Calu3 (cell line): Measurements from ENCODE around the gene ELN. TPM values are rescaled to one million over a fixed set of nuclear protein-coding genes. Genes with fewer than 3 reads are reported as not detected.

ENCODE experiments used
- BruUV-seq: library from RNA; stranded (reverse); fragments of 400-500 nt; replicated peaks from 2 replicates; lab custom pipeline; 2021; lab: Mats Ljungman, UMichigan
- CTCF ChIA-PET: fragments of 300-600 bp; sonication (Branson Sonifier 250); formaldehyde crosslinking; loops from one replicate; lab custom pipeline; 2022; ENCODE audit warnings: antibody characterized with exemption; lab: Charles Lee
- DNase-seq: peaks from one replicate; pipeline ENCODE4 v3.0.0; 2022
- H3K27ac Mint-ChIP-seq: one replicate; pipeline ENCODE4 v1.8.0; 2022; ENCODE audit warnings: mixed read lengths; ENCODE audit not compliant: unreplicated experiment
- H3K27me3 Mint-ChIP-seq: one replicate; pipeline ENCODE4 v1.8.0; 2022; ENCODE audit warnings: mixed read lengths; ENCODE audit not compliant: unreplicated experiment
- H3K36me3 Mint-ChIP-seq: one replicate; pipeline ENCODE4 v1.8.0; 2022; ENCODE audit warnings: mild to moderate bottlenecking, moderate library complexity, mixed read lengths; ENCODE audit not compliant: insufficient read depth, unreplicated experiment
- H3K4me1 Mint-ChIP-seq: one replicate; pipeline ENCODE4 v1.8.0; 2022; ENCODE audit warnings: mild to moderate bottlenecking, low read depth, mixed read lengths; ENCODE audit not compliant: unreplicated experiment
- H3K4me3 Mint-ChIP-seq: one replicate; pipeline ENCODE4 v1.8.0; 2022; ENCODE audit warnings: mild to moderate bottlenecking, low read depth, moderate library complexity, mixed read lengths; ENCODE audit not compliant: unreplicated experiment
- H3K9me3 Mint-ChIP-seq: one replicate; pipeline ENCODE4 v1.8.0; 2022; ENCODE audit warnings: low read depth, mixed read lengths; ENCODE audit not compliant: unreplicated experiment
- intact Hi-C: fragments of 100-400 bp; cut with micrococcal nuclease; formaldehyde crosslinking; loops from one replicate; pipeline ENCODE4 v1.10.0; 2022; ENCODE audit not compliant: unreplicated experiment
- total RNA-seq: library from RNA; stranded (reverse); gene quantifications from 2 replicates; pipeline ENCODE4 v1.2.3, GENCODE V29; 2022
- TF ChIP-seq, protein P1 (sequence below): fragments of 200-600 bp; IDR thresholded peaks from one replicate; pipeline ENCODE4 v1.8.0; 2022; ENCODE audit warnings: antibody characterized with exemption; ENCODE audit not compliant: unreplicated experiment

ELN gene
- total RNA-seq, 1 experiment from 2014 or later, result 0.42 TPM

DNA sequence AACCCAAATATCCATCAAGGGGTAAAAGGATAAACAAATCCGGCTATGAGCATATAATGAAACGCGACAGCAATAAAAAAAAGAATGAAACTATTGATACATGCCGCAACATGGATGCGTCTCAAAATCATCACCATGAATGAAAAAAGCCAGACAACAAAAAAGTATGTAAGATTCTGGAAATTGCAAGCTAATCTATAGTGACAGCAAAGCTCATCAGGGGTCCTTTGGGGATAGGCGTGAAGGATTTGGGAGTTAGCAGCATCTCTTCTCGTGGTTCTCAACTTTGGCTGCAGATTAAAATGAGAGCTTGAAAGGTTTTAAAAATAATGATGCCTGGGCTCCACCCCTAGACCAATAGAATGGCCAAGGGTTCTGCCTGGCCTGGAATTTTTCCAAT, 46.0 kb upstream of the ELN start:
- no peaks in the 10 kb centered on the region for H3K9me3 Mint-ChIP-seq
- DNase-seq, result no peak
- no peaks in the 10 kb centered on the region for H3K4me1 Mint-ChIP-seq
- TF ChIP-seq, protein P1, sequence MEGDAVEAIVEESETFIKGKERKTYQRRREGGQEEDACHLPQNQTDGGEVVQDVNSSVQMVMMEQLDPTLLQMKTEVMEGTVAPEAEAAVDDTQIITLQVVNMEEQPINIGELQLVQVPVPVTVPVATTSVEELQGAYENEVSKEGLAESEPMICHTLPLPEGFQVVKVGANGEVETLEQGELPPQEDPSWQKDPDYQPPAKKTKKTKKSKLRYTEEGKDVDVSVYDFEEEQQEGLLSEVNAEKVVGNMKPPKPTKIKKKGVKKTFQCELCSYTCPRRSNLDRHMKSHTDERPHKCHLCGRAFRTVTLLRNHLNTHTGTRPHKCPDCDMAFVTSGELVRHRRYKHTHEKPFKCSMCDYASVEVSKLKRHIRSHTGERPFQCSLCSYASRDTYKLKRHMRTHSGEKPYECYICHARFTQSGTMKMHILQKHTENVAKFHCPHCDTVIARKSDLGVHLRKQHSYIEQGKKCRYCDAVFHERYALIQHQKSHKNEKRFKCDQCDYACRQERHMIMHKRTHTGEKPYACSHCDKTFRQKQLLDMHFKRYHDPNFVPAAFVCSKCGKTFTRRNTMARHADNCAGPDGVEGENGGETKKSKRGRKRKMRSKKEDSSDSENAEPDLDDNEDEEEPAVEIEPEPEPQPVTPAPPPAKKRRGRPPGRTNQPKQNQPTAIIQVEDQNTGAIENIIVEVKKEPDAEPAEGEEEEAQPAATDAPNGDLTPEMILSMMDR, result no peak
- CTCF ChIA-PET, result no interaction called here
- no peaks in the 10 kb centered on the region for H3K27me3 Mint-ChIP-seq
- H3K36me3 Mint-ChIP-seq, result no peaks in the 10 kb centered on the region
- no peak overlapping the region for H3K27ac Mint-ChIP-seq
- no peak overlapping the region for H3K4me3 Mint-ChIP-seq
- BruUV-seq, result no TSS peak
- intact Hi-C loops, result no loop called here

DNA sequence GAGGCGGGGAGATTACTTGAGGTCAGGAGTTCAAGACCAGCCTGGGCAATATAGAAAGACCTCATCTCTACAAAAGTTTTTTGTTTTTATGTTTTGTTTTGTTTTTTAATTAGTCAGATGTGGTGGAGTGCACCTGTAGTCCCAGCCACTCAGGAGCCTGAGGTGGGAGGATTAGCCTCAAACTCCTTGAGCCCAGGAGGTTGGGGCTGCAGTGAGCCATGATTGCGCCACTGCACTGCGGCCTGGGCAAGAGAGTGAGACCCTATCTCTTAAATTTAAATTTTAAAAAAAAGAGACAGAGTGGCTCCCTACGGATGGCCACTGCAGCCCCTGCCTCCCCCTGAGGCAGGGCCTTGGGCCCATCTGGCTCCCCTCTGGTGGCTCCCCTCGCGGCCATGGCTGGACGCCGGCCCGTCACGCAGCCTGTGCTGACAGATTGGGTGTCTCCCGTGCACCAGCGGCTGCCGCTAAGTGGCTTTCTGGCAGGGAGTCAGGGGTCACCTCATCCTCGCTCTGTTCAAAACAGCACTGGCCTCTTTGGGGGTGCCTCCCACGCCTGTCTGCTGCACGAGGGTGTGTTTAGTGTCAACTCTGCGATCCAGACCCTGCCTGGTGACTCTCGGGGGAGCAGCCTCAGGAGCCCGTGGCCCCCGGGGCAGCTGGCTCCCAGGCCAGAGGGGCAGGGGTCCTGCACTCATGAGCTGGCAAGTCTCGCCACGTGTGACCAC, 44.4 kb upstream of the ELN start:
- Mint-ChIP-seq H3K27me3 (no peaks in the 10 kb centered on the region), H3K9me3 (no peaks in the 10 kb centered on the region), H3K4me3 (no peak overlapping the region), H3K27ac (no peak overlapping the region), H3K4me1 (peaks cover 10% of the 10 kb centered on the region), H3K36me3 (no peaks in the 10 kb centered on the region)
- CTCF ChIA-PET, result interaction anchor here (0.6 to 0.7 kb wide), 2 partner anchors 14 to 86 kb away, joined by 4 read pairs; no protein-coding TSS in a partner anchor
- intact Hi-C loops, result no loop called here
- TF ChIP-seq, protein P1, result no peak
- no TSS peak for BruUV-seq
- DNase-seq, result no peak

- no peaks in the 10 kb centered on the region for H3K9me3 Mint-ChIP-seq
- CTCF ChIA-PET, result interaction anchor here (0.5 to 0.6 kb wide), 2 partner anchors 87 to 209 kb away, joined by 3 to 4 read pairs; no protein-coding TSS in a partner anchor
- no peak for DNase-seq
- H3K4me1 Mint-ChIP-seq, result peaks cover 11% of the 10 kb centered on the region
- BruUV-seq, result no TSS peak
- H3K27me3 Mint-ChIP-seq, result no peaks in the 10 kb centered on the region
- intact Hi-C loops, result no loop called here
- TF ChIP-seq, protein P1, result no peak
- no peak overlapping the region for H3K27ac Mint-ChIP-seq
- no peaks in the 10 kb centered on the region for H3K36me3 Mint-ChIP-seq
- H3K4me3 Mint-ChIP-seq, result no peak overlapping the region
These were observed 43.3 kb upstream of the ELN start for GRCh38 chr7:73984481-73985205.

DNA sequence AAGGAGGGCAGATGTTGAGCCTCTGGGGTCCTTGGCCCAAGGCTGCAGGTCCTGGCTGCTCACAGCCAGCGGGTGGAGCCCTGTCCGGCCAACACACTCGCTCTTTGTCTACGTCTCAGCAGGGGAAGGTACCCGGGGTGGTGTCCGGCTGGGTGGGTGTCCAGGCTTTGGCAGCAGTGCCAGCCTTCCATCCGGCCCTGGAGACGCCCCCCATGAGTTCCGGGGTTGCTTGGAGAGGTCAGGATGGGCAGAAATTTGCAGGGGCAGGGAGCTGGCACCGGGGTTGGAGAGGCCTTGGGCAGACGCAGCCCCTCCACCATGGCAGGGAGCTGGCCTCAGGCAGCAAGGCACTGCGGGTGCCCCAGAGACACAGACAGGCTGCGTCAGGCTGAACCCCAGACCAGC, 42.2 kb upstream of the ELN start:
- CTCF ChIA-PET, result no interaction called here
- no peaks in the 10 kb centered on the region for H3K36me3 Mint-ChIP-seq
- H3K27ac Mint-ChIP-seq, result no peak overlapping the region
- no peak overlapping the region for H3K4me3 Mint-ChIP-seq
- DNase-seq, result no peak
- peaks cover 11% of the 10 kb centered on the region for H3K4me1 Mint-ChIP-seq
- no peaks in the 10 kb centered on the region for H3K9me3 Mint-ChIP-seq
- TF ChIP-seq, protein P1, result no peak
- H3K27me3 Mint-ChIP-seq, result no peaks in the 10 kb centered on the region
- no TSS peak for BruUV-seq
- intact Hi-C loops, result no loop called here
